Activated effector memory CD4-positive, alpha-beta T cell treated with Interleukin-2 at 50 U/mL for 16 hours (primary cell): ENCODE measurements around the gene BPI.
"Not testable (repeated sequence)": the region's sequence is repeated elsewhere in the genome, so short reads cannot be mapped to it uniquely, and the experiment has no call there.

ENCODE experiments used
- DNase-seq: peaks from one replicate; pipeline ENCODE4 v3.0.0-alpha.2; 2020

Gene BPI

DNA sequence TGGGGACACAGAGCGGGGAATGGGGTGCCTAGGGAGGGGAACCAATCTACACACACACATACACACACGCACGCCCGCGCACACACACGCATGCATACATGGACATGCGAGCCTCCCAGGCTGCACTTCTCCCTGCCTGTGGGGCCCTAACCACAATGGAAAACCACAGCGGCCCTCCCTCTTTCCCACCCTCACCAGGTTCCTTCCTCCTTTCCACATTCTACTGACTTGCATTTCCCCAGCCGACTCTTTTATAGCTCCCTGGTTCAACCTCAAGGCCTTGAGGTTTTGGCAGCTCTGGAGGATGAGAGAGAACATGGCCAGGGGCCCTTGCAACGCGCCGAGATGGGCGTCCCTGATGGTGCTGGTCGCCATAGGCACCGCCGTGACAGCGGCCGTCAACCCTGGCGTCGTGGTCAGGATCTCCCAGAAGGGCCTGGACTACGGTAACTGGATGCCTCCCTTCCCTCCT is at the start of gene BPI:
Gene BPI, plus strand, starts transcription at position 249 of the 472 bp plus-strand sequence. Its CDS starts 68 bp downstream, at position 317.
- no peak for DNase-seq

DNA sequence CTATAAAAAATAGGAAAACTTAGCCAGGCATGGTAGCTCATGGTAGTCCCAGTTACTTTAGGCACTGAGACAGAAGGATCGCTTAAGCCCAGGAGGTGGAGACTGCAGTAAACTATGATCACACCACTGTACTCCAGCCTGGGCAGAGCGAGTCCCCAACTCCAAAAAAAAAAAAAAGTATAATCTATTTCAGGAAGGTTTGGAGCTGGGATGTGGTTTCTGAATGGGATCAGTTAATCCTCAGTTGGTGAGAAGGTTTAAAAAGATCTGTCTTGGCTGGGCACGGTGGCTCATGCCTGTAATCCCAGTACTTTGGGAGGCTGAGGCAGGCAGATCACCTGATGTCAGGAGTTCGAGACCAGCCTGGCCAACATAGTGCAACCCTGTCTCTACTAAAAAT is 49.3 kb upstream of the BPI start:
- not testable (repeated sequence) for DNase-seq

- no peak for DNase-seq
Measured at GRCh38 chr20:38255393-38255792, 48.6 kb upstream of the BPI start.

GRCh38 chr20:38256021-38256420 is 47.9 kb upstream of the BPI start:
- DNase-seq = no peak

DNA sequence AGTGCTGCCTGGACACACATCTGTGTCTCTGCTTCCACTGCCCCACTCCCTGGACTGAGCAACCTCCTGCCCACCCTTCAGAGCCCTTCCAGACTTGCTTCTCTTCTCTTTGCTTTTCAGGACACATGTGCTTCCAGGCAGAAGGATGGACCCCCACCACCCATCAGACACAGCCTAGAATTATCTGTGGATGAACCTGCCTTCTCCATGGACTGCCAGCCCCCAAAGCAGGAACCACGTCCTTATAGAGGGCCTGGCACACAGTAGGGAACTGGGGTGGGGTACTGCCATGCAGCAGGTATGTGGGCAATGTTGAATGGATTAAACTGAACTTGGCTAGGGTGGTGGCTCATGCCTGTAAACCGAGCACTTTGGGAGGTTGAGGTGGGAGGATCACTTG is 47.0 kb upstream of the BPI start:
- no peak for DNase-seq

- no peak for DNase-seq
Measured at GRCh38 chr20:38258545-38259215, 45.3 kb upstream of the BPI start.

DNA sequence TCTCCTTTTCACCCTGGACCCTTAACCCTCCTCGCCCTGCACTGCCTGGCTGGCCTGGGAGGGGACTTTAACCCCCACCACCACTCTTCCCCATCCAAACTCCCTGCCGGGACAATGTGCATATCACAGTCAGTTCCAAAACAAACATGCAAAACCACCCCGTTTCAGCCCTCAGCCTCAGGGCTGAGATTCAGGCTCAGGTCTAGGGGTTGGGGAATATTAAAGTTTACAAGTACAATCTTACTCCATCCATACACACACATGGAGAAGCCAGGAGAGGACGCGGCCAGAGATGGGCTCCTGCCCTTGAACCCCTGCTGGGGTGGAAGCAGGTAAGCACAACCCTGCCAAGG is 44.0 kb upstream of the BPI start:
- no peak for DNase-seq

DNA sequence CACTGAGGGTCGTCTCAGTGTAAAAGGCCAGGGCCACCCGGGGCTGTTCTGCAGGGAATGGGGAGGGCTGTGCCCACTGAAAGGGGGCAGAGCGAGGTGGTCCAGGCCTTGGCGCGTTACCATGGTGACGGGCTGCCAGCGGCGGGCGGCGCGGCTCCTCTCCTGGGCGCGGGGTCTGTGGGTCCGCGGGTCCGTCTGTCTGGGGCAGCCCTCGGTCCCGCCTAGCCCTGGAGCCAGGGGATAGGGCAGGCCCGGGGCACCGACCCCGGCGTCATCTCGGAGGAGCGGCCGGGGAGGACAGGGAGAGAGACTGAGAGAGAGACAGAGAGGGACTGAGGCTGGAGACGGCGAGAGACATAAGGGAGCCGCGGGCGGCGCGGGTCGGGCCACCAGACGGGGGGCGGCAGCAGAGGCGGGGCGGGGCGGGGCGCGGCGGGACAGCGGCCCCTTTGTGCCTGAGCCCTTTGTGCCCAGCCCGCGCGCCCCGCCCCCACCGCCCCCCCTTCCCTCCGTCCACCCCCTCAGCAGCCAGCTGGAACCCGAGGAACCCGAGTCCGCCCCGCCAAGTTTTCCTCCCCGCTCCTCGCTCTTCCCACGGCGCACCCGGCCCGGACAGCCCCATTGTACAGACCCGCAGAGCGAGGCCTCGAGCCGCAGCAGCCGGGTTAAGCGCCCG is 43.4 kb upstream of the BPI start, which contains the start of gene KIAA1755:
Gene KIAA1755, minus strand, starts transcription at position 358 of the 676 bp plus-strand sequence. Its CDS starts 235 bp downstream, at position 123.
- no peak for DNase-seq

- no peak for DNase-seq
Measured at GRCh38 chr20:38261054-38261390, 42.9 kb upstream of the BPI start.

DNA sequence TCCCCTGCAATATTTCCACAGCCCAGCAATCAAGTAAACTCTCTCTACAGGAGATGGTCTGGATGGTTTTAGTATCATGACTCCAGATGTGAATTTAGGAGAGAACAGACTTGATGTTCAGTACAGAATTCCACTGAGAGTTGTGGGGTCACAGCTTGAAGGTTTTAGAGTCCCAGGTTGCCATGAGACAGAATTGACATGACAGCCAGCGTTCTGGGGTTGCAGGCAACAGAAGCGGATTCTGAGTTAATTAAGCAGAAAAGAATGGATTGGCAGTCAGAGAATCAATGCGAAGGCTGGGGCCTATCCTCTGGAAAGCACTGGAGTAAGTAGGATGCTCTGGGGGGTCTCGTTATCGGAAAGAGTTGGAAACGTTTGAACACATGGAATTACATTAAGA is 41.0 kb upstream of the BPI start:
- DNase-seq = no peak

DNA sequence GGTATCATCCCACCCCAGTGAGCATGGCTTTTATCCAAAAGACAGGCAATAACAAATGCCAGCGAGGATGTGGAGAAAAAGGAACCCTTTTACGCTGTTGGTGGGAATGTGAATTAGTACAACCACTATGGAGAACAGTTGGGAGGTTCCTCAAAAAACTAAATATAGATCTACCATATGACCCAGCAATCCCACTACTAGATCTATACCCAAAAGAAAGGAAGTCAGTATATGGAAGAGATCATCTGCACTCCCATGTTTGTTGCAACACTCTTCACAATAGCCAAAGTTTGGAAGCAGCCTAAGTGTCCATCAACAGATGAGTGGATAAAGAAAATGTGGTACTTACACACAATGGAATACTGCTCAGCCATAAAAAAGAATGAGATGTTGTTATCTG is 37.5 kb upstream of the BPI start:
- DNase-seq = no peak

GRCh38 chr20:38267296-38267695 is 36.7 kb upstream of the BPI start:
- DNase-seq = no peak

DNA sequence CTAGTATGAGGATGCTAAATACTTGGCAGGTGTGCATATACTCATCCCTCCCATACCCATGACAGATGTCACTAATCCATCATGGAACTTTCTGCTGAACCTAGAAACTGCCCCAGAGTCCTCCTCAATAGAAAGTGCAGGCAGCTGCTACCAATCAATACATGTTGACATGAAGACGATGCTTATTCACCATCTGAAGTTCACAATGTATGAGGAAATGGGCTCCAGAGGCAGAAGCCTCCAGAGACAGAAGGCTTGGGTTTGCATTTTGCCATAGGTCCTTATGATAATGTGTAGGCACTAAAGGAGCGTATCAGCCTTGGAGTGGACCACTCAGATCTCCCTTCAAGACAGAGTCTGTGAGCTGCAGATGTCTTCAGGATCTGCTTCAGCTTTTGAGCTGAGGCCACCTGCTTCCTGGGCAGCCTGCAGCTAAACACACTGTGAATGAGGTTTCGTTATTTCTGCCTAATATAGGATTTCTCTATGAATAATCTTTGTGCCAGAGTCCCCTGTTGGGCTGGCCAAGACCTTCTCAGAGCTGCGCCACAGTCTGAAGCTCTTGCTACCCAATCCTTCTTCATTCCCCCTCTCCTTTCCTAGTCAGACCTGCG is 35.9 kb upstream of the BPI start:
- DNase-seq = no peak

DNA sequence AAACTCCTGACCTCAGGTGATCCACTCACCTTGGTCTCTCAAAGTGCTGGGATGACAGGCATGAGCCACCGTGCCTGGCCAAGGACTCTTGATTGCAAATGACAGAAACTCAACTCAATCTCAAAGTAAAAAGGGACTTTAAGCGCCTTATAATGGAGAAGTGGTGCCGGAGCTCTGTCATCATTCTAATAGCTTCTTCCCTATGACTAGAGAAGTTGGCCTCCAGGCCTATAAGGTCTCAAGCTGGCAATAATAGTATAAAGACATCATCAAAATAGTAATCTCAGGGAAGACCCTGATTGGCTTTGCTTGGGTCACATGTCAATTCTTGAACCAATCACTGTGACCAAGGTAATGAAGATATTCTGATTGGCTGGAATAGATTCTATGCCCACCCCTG is 34.9 kb upstream of the BPI start:
- no peak for DNase-seq

DNA sequence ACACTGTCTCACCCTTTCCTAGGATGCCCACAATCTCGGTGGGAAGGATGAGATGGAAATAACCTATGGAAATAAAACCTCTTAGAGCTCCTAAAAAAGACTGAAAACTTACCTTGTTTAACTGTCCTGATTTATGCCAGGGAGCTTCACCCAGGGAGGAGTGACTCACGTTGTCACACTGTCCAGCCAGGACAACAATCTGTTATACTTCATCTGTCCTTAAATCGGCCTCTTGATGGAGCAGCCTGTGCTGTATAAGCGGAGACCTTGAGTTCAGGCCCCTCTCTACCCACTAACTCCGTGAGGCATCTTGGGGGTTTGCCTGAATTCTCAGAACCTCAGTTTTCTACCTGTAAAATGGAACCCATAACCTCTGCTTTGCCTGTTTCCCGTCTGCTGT is 34.2 kb upstream of the BPI start:
- no peak for DNase-seq

DNA sequence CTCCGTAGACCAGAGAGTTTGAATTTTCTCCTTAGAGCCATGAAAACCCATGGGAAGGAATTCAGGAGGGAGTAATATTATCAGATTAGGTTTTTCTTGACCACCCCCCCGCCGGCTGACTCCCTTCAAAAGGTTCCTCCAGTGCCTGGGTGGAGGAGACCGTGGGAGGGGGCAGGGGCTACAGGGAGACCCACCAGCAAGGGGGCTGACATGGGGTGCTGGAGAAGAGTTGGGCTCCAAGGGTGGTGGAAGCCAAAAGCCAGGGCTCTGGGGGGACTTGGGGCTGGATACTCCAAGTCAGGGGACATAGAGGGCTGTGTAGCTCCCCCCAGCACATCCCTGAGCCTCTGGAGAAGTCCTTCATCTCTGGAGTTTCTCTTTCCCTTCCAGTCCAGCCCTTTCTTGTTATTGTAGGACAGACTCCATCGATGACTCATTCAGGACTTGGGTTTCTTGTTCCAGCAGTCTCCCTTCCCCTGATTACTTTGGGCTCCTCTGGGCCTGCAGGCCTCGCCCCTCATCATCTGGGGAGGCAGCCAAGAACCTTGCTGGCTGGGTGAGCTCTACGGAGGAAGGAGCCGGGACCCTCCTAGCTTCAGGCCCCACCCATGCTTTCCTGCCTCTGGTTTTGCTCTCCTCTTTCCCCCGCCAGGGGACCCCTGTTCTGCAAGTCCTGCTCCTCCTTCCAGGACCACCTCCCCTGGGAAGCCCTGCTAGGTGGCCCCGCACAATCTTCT is 32.9 kb upstream of the BPI start:
- DNase-seq = no peak

GRCh38 chr20:38271608-38272120 is 32.3 kb upstream of the BPI start:
- no peak for DNase-seq

DNA sequence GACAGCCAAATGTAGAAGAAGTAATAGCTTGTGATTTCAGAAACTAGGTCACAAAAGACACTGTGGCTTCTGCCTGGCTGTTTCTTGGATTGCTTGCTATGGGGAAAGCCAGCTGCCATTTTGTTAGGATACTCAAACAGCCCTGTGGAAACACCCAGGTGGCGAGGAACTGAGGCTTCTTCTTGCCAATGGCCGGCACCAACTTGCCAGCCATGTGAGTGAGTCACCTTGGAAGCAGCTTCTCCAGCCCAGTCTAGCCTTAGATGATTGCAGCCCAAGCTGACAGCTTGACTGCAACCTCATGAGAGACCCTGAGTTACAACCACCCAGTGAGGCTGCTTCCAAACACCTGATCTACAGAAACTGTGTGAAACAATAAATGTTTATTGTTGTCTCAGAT is 31.6 kb upstream of the BPI start:
- DNase-seq = no peak

DNA sequence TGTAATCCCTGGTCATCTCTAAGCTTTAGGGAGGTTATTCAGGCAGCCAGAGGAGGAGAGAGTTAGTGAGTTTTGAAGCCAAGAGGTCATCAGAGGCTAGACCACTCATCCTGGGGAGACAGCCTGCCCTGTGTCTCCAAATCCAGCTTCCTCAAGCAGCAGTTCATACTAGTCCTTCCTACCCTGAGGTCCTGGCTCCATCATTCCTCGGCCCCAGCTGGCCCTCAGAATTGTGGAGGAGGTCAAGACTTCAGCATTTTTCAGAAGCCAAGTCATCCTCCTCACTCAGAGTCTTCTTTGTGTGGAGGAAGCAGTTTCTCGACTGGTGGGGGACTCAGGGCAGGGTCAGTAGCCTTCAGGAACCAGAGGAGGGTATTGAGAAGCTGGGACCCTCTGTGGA is 31.0 kb upstream of the BPI start:
- DNase-seq = no peak

GRCh38 chr20:38275815-38276550 is 28.0 kb upstream of the BPI start:
- no peak for DNase-seq

DNA sequence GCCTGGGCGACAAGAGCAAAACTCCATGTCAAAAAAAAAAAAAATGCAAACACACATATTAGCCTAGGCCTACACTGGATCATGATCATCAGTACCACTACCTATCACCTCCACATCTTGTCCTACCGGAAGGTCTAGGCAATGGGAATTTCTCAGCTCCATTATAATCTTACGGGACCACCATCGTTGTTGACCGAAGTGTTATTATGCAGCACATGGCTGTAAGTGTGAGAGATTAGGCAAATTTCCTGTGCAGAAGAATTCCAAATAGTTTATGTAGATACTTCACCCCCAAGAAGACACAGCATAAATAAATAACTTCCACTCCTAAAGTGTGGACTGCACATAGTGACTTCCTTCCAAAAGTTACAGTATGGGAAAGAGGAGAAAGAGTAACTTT is 26.7 kb upstream of the BPI start:
- no peak for DNase-seq

- DNase-seq = no peak
Measured at GRCh38 chr20:38277691-38278090, 26.3 kb upstream of the BPI start.

DNA sequence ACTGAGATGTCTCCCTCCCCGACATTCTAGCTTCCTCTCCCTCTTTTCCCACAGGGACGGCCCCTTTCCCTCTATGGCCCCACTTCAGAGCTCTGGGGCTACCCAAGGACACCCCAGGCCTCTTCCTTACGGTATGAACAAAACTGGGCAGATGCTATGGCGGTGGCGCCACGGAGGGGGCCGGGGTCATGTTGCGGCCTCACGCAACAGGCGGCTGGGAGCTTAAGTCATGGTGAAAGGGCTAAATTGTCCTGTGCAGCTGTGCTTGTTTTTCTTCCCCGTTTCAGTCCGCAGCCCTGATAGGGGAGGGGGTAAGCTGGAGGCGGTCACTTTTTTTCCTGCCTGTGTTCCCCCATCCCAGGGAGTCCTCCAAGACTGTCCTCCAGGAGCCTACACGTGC is 25.8 kb upstream of the BPI start:
- DNase-seq = no peak
